ENCODE data around the gene EPG5.
"Not testable (repeated sequence)": the region's sequence is repeated elsewhere in the genome, so short reads cannot be mapped to it uniquely, and the experiment has no call there.

Gene EPG5

DNA sequence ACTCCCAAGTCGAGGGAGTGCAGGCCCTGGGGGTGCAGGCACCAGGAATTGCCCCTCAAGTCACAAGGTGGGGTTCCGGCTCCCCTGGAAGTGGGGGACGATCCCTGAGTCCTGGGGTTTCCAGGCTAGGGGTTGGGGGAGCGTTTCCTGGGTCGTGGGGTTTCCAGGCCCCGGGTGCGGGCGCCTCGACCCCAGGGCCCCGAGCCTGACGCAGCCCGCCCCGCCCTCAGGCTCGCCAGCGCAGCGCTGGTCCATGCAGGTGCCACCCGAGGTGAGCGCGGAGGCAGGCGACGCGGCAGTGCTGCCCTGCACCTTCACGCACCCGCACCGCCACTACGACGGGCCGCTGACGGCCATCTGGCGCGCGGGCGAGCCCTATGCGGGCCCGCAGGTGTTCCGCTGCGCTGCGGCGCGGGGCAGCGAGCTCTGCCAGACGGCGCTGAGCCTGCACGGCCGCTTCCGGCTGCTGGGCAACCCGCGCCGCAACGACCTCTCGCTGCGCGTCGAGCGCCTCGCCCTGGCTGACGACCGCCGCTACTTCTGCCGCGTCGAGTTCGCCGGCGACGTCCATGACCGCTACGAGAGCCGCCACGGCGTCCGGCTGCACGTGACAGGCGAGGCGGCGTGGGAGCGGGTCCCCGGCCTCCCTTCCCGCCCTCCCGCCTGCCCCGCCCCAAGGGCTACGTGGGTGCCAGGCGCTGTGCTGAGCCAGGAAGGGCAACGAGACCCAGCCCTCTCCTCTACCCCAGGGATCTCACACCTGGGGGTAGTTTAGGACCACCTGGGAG lies 129.7 kb downstream of the EPG5 start:
- no peak for DNase-seq (ENCODE audit: low spot score)

GRCh38 chr18:45836242-45837205 lies 130.6 kb downstream of the EPG5 start:
- DNase-seq (ENCODE audit: low spot score) = no peak

DNA sequence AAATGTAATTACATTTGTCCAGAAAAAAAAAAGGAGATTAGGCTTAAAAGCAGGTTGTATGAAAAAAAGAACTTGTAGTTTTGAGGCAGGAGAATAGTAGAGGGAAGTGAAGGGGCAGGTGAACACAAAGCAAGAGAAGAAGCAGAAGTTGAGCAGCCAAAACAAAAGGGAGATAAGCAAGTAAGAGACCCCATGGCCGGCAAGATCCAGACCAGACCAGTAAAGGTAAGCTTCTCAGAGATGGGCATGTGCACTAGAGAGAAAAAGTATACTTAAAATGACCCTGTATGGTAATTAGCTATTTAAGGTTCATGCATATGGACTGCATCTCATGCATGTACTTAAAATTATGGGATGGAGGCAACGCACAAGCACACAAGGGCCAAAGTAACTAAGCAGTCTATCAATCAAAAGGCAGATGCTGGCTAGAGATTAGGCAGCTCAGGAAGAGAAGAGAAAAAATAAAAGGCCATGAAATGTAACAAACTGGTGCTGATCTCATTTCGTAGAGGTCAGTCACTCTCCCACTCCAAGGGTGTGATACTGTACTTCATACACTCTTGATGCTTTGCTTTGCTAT lies 132.0 kb downstream of the EPG5 start:
- no peak for DNase-seq (ENCODE audit: low spot score)

DNA sequence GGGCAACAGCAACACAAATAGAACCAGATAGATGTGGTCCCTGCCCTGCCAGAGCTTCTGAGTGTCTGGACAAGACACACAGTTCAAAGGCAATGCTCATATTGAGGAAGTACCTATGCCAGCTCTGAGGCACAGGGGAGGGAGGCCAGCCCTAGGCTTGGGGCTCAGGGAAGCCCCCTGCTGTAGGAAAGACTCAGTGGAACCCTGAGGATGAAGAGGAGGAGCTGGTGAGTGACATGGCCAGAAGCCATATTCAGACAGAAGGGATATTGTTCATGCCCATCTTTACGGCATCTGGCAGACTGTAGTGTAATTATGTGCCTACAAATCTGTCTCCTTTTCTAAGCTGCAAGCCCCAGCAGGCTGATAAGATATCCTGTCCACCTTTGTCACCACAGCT lies 132.8 kb downstream of the EPG5 start:
- no peak for DNase-seq (ENCODE audit: low spot score)

DNA sequence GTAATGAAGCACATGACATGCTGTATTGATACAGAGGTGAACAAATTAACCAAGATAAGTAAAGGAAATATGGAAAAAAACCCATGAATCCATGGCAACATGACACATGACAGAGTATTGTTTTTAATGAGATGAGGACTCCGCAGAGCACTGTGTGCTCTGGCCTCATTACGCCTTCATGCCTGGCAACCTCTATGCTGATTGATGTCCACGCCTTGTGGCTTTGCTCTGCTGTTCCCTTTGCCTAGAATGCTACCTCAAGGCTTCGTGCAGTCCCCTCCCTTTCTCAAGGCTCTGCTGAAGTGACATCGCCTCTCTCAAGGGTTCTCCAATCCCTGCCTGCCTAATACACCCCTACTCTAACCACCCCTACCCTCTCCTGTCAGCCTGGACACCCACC lies 133.3 kb downstream of the EPG5 start:
- no peak for DNase-seq (ENCODE audit: low spot score)

DNA sequence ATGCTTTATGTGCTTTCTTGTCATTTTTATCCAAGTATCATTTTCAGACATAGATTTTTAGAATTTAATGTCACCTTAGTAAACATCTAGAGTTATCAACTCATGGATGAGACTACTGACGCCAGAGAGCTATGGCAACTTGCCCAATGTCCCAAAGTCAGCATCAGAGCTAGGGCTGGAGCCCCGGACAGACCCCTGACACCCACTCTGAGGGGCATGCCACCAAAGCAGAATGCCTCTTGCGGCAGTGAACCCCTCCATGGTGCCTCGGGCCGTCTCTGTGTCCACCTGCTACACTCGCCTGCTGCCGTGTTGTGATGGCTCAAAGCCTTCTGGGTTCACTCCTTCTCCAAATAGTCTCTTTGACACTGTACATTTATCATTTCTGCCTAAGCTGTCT lies 136.2 kb downstream of the EPG5 start:
- DNase-seq (ENCODE audit: low spot score) = no peak

DNA sequence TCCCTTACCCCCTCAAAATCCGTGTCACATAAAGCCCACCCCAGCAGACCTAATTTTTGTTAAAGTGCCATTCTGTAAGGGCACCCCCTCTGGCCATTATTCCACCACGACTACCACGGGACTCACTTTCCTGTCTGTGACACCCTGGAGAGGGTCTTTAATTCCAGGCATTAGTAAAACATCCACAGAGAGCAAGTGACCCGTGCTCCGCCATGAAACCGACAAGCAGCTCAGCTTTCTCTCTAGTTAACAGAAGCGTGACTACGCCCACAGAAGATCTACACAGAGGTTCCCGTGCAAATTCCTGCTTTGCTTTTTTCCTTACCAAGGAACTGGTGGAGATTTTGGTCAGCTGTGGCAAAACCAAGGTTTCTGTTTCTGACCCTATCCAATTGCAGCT lies 137.3 kb downstream of the EPG5 start:
- DNase-seq (ENCODE audit: low spot score) = no peak

DNA sequence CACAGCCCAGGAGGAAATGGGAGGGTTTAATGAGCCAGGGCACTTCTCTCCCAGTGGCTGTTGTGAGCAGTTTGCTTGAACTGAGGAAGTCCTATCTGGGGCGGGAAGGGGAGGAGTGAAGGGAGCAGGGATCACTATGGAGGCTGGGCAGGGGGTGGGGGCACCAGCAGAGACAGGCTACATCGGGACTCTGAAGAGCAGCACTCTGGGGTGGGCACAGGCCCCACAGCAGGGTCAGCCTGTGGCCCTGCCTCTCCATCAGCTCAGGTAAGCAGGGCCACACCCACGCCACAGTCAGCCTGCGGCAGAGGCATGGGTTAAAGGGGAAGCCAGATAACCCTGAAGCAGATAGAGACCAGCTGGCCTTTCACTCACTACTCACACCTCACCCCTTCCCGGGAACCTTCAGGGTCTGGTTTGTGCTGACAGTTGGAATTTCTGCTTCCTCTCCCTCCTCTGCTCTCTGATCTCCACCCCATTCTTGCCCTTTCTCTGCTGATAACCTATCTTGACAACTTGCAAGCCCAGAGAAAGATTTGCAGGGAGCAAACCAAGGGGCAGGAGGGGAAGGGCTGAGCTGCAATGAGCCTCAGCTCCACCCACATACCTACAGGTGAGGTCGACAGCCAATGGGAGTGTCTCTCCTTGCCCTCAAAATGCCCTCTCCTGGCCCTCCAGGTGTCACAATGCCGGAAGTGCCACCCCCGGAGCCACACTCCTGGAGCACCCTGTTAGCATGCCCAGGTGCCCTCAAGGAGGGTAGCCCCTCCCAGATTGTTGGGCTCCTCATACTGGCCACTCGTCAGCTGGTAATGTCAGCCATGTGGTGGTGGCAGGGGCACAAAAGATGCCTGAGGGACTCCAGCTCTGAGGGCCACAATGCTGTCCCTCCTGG lies 138.0 kb downstream of the EPG5 start:
- no peak for DNase-seq (ENCODE audit: low spot score)

- DNase-seq (ENCODE audit: low spot score) = not testable (repeated sequence)
Measured at GRCh38 chr18:45826716-45827115, 140.4 kb downstream of the EPG5 start.

DNA sequence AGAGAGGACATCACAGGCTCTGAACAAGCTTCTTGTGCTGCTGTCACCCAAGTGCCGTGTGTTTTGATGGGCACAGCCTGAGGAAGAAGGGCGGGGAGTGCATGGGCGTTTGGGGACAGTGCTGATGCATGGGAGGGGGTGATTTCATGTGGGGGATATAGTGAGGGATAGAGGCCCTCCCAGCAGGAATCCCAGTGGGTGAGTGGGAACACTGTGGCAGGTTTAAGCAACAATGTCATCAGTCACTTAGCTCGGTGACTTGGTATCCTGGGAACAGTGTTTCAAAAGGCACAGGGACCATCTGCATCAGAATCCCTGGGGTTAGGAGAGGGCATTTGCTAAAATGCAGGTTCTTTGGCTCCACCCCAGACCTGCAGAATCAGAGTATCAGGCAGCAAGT lies 141.0 kb downstream of the EPG5 start:
- DNase-seq (ENCODE audit: low spot score) = no peak

DNA sequence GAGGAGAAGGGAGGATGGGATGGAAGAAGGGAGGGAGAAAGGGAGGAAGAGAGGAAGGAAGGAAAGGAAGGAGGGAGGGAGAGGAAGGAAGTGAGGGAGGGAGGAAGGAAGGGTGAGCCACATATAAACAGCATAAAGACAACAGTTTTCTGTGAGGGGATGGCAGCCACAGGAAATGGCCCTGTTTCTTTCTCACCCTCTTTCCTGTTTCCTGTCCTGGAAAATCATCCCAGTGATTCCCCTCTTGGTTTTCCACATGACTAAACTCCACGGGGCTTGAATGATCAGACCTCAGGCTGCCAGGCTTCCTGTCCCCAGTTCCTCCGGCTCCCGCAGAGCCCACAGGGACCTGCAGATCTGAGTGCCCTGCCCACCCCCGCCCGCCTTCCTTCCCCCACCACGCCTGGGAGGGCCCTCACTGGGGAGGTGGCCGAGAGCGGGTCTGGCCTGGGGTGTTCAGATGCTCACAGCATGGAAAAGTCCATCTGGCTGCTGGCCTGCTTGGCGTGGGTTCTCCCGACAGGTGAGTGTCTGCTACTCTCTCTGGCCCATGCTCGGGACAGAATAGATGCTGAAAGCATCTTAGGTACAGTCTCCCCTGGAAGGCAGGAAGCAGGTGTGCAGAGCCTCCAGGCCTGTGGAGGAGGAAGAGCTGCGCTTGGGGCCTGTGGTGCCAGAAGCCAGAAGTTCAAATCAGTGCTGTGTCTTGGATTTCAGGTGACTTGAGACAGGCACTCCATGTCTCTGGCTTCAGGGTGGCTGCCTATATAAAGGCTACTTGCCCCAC lies 141.7 kb downstream of the EPG5 start, which contains the start of gene SIGLEC15:
SIGLEC15 (plus strand) TSS at position 418 of the 787 bp plus-strand sequence; CDS start at position 472, 54 bp downstream.
- DNase-seq (ENCODE audit: low spot score) = no peak

- no peak for DNase-seq (ENCODE audit: low spot score)
Measured at GRCh38 chr18:45821711-45822110, 145.4 kb downstream of the EPG5 start.

DNA sequence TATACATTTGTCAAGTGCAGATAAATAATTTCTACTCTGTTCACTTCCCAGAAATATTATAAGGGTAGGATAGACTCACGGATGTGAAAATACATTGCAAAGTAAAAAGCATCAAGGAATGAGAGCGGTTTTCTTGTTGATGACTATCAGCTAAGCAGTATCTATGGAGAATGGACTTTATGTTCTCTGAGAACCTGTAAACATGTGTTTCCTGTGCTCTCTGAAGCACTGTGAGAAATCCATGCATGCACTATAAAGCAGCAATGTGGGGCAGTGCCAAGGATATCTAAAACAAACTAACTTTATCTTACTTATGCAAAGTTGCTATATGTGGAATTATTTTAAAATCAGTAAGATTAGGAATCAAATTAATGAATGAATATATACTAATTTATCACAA lies 146.1 kb downstream of the EPG5 start:
- no peak for DNase-seq (ENCODE audit: low spot score)

DNA sequence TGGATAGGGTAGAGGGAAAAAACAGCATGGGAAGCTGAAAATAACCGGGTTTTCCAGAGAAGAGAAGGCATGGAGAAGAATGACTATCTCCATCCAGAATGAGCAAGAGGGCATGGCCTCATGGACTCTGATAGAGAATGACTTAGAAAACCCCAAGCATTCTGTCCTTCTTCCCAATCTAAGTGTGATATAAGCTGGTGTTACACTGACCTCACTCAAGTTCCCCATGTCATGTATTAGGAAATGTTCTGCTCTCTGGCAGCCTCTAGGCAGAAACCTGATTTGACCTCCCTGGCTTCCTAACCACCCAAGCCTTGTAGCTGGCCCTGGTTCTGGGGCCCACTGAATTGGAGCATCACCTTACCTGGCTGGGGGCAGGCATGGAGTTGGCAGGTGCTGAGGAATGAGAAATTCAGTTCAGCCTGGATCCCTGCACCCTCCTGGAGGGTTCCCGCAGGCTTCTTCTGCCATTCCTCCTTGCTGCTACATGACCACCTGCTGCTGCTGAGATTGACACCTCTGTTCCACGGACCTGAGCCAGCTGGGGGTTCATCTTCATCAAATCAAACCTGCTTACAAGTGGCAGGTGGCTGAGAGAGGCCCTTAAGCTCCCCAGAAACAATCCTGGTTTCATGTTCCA lies 146.9 kb downstream of the EPG5 start:
- DNase-seq (ENCODE audit: low spot score) = no peak

DNA sequence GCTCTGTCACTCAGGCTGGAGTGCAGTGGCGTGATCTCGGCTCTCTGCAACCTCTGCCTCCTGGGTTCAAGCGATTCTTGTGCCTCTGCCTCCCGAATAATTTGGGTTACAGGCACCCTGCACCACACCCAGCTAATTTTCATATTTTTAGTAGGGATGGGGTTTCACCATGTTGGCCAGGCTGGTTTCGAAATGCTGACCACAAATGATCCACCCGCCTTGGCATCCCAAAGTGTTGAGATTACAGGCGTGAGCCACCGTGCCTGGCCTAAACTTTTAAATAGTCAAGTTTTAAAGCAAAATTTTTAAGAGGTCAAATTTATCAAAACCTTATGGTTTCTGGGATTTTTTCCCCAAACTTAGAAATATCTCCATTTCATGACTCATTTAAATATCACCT lies 148.4 kb downstream of the EPG5 start:
- DNase-seq (ENCODE audit: low spot score) = not testable (repeated sequence)

DNA sequence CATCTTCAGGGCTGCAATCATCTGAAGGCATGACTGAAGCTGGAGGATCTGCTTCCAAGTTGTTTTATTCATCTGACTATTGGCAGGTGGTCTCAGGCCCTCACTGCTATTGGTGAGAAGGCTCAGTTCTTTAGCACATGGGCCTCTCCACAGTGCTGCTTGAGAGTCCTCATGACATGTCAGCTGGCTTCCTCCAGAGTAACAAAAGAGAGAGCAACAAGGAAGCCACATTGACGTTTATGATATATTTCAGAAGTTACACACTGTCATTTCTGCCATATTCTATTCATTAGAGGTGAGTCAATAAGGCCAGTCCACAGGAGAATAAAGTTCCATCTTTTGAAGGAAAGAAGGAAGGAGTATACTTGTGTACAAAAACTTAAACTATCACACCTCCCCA lies 149.6 kb downstream of the EPG5 start:
- no peak for DNase-seq (ENCODE audit: low spot score)

- DNase-seq (ENCODE audit: low spot score) = not testable (repeated sequence)
Measured at GRCh38 chr18:45814733-45815132, 152.4 kb downstream of the EPG5 start.

DNA sequence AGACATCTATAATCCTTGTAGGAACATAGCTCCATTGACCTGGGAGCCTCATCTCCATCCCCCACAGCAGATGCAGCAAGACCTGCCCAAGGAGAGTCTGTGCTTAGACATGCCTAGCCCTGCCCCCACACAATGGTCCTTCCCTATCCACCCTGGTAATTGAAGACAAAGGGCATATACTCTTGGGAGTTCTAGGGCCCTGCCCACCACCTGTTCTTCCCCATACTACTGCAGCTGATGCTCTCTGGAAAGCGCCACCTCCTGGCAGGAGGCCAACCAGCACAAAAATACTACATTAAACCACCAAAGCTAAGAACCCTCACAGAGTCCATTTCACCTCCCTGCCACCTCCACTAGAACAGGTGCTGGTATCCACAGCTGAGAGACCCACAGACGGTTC lies 160.0 kb downstream of the EPG5 start:
- not testable (repeated sequence) for DNase-seq (ENCODE audit: low spot score)

- no peak for DNase-seq (ENCODE audit: low spot score)
Measured at GRCh38 chr18:45806226-45806625, 160.9 kb downstream of the EPG5 start.

DNA sequence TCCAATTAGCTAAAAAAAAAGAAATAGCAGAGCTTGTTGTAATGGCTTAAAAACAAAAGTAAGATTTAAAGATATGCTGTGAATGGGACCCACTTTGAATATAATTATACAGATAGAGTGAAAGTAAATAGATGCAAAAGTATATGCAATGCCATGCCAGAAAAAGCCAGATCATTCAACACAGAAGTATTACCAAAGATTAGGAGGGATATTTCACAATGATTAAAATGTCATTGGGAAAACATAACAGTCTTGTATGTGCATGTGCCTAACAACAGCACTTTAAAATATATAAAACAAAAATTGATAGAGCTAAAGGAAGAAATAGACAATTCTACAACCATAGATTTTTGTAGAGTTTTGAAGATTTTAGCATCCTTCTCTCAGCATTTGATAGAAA lies 161.6 kb downstream of the EPG5 start:
- DNase-seq (ENCODE audit: low spot score) = no peak
